Endothelial cell of umbilical vein (primary cell): ENCODE data around the gene RNF214. TPM values are rescaled to one million over a fixed set of nuclear protein-coding genes. Genes with fewer than 3 reads are reported as not detected.

ENCODE experiments used
- BruUV-seq: library from RNA; stranded (reverse); fragments of 400-500 nt; replicated peaks from 2 replicates; lab custom pipeline; 2021; lab: Mats Ljungman, UMichigan
- CTCF ChIA-PET: fragments of 300-600, 350-600 bp; sonication (Branson Sonifier 250); formaldehyde crosslinking; loops from one replicate; lab custom pipeline; 2021; ENCODE audit warnings: antibody characterized with exemption, inconsistent platforms; lab: Charles Lee
- POLR2A ChIA-PET: fragments of 300-600, 350-600 bp; sonication (Branson Sonifier 250); formaldehyde crosslinking; loops from one replicate; lab custom pipeline; 2021; ENCODE audit warnings: antibody characterized with exemption, inconsistent platforms; lab: Charles Lee
- DNase-seq: peaks from one replicate; pipeline ENCODE4 v3.0.0-alpha.2; 2011; ENCODE audit warnings: low read depth, low spot score
- FAIRE-seq: peaks from 2 replicates; lab custom pipeline; 2011; peaks lifted over from hg19 to GRCh38; lab: Jason Lieb, UNC
- H2AFZ ChIP-seq: 2 replicates; pipeline ENCODE4 v1.6.0; 2012; ENCODE audit warnings: low read depth, low read length, control low read depth, inconsistent platforms
- H3K27ac ChIP-seq: 2 replicates; pipeline ENCODE4 v1.5.1; 2011; ENCODE audit warnings: low read depth, mild to moderate bottlenecking, control low read depth, low read length, moderate library complexity; ENCODE audit not compliant: insufficient read depth
- H3K27me3 ChIP-seq, 2 experiments: 2 replicates each; pipeline versions ENCODE4 v1.6.0 to v1.6.1; 2011; ENCODE audit warnings: low read length in 2 of 2, mixed read lengths in 1 of 2; ENCODE audit not compliant: control insufficient read depth in 2 of 2, insufficient read depth in 2 of 2
- H3K36me3 ChIP-seq, 2 experiments: 2 replicates in 1 of 2; 3 replicates in 1 of 2; pipeline ENCODE4 v1.5.1; 2011; ENCODE audit warnings: low read length in 2 of 2, mild to moderate bottlenecking in 1 of 2, moderate library complexity in 1 of 2; ENCODE audit not compliant: control insufficient read depth in 2 of 2, insufficient read depth in 2 of 2; ENCODE audit errors: extremely low read depth in 1 of 2
- H3K4me1 ChIP-seq: 3 replicates; pipeline ENCODE4 v1.5.1; 2011; ENCODE audit warnings: mild to moderate bottlenecking, low read length; ENCODE audit not compliant: control insufficient read depth, insufficient read depth; ENCODE audit errors: extremely low read depth
- H3K4me2 ChIP-seq: 2 replicates; pipeline ENCODE4 v1.6.1; 2011; ENCODE audit warnings: low read length, control low read depth, mixed read lengths; ENCODE audit not compliant: insufficient read depth
- H3K4me3 ChIP-seq, 3 experiments: fragments of 200-600 bp in 1 of 3; sonication (generic), shearing (Covaris generic) in 1 of 3; replicated peaks in 1 of 3; 2 replicates each; pipeline ENCODE4 v1.5.1; 2011 to 2016; ENCODE audit warnings: control low read depth in 3 of 3, low read length in 3 of 3, mild to moderate bottlenecking in 2 of 3, inconsistent platforms in 1 of 3, low read depth in 1 of 3, moderate library complexity in 1 of 3; ENCODE audit not compliant: insufficient read depth in 1 of 3
- H3K79me2 ChIP-seq: 2 replicates; pipeline ENCODE4 v1.6.0; 2012; ENCODE audit warnings: low read length, inconsistent platforms; ENCODE audit not compliant: control insufficient read depth, insufficient read depth
- H3K9ac ChIP-seq: replicated peaks from 2 replicates; pipeline ENCODE3; 2011; ENCODE audit warnings: low read length, control low read depth; ENCODE audit not compliant: insufficient read depth; ENCODE audit errors: extremely low read depth
- H3K9me1 ChIP-seq: replicated peaks from 3 replicates; pipeline ENCODE4 v1.6.0; 2011; ENCODE audit warnings: mild to moderate bottlenecking, low read length; ENCODE audit not compliant: control insufficient read depth, insufficient read depth; ENCODE audit errors: extremely low read depth
- H3K9me3 ChIP-seq: replicated peaks from 2 replicates; pipeline ENCODE4 v1.5.1; 2012; ENCODE audit warnings: low read length, inconsistent platforms; ENCODE audit not compliant: control insufficient read depth, insufficient read depth
- H4K20me1 ChIP-seq: replicated peaks from 2 replicates; pipeline ENCODE3; 2011; ENCODE audit warnings: mild to moderate bottlenecking, low read length; ENCODE audit not compliant: control insufficient read depth, insufficient read depth; ENCODE audit errors: extremely low read depth
- EZH2 ChIP-seq: IDR thresholded peaks from 2 replicates; pipeline ENCODE4 v1.6.1; 2012; ENCODE audit warnings: borderline replicate concordance, low read depth, mild to moderate bottlenecking, moderate library complexity, low read length, inconsistent platforms; ENCODE audit not compliant: severe bottlenecking
- FOS ChIP-seq: IDR thresholded peaks from 2 replicates; pipeline ENCODE4 v1.6.1; 2011; ENCODE audit warnings: mild to moderate bottlenecking, low read length, moderate library complexity, borderline replicate concordance; ENCODE audit not compliant: insufficient read depth
- GATA2 ChIP-seq: IDR thresholded peaks from 2 replicates; pipeline ENCODE4 v1.7.0; 2011; ENCODE audit warnings: low read depth, mild to moderate bottlenecking, moderate library complexity, mixed read lengths, low read length; ENCODE audit not compliant: insufficient read length, insufficient read depth
- JUN ChIP-seq: IDR thresholded peaks from 2 replicates; pipeline ENCODE4 v1.6.1; 2011; ENCODE audit warnings: borderline replicate concordance, low read depth; ENCODE audit not compliant: insufficient read length, insufficient read depth
- MYC ChIP-seq: IDR thresholded peaks from one replicate; pipeline ENCODE4 v1.6.1; 2011; ENCODE audit warnings: mild to moderate bottlenecking, low read depth, low read length
- POLR2A ChIP-seq: IDR thresholded peaks from 2 replicates; pipeline ENCODE4 v1.6.1; 2012; ENCODE audit warnings: low read depth, mild to moderate bottlenecking, control low read depth, low read length
- POLR2AphosphoS5 ChIP-seq: IDR thresholded peaks from 2 replicates; pipeline ENCODE4 v1.6.1; 2012; ENCODE audit warnings: low read depth, mild to moderate bottlenecking, control low read depth, low read length, moderate library complexity; ENCODE audit not compliant: insufficient read depth
- dilution Hi-C: fragments of 300-500 bp; cut with MboI; formaldehyde crosslinking; loops from one replicate; pipeline ENCODE4 v1.15.0; 2019; ENCODE audit warnings: low sequenced_read_pairs; ENCODE audit not compliant: extremely low pct_ligation_motif_present
- intact Hi-C: fragments of 100-400 bp; cut with micrococcal nuclease; formaldehyde crosslinking; loops from one replicate; pipeline ENCODE4 v1.10.0; 2022
- polyA plus RNA-seq, 4 experiments: library from polyadenylated mRNA; depleted of rRNA in 3 of 4; stranded (reverse) in 3 of 4; unstranded in 1 of 4; fragments of >200 nt; gene quantifications; 2 replicates each; pipeline versions ENCODE4 v1.2.1 to v1.2.3, GENCODE V29; 2011 to 2012; ENCODE audit warnings: missing spikeins in 1 of 4
- total RNA-seq: library from RNA; stranded (reverse); gene quantifications from 2 replicates; pipeline ENCODE4 v1.2.3, GENCODE V29; 2021
- TF ChIP-seq, protein P1 (sequence below): IDR thresholded peaks from 2 replicates; pipeline ENCODE4 v1.6.1; 2011; ENCODE audit not compliant: insufficient read depth, insufficient read length
- TF ChIP-seq, protein P2 (sequence below), 2 donors: IDR thresholded peaks; 1 replicate in 1 of 2; 2 replicates in 1 of 2; pipeline ENCODE4 v1.5.1; 2011; ENCODE audit warnings: low read length in 2 of 2, mild to moderate bottlenecking in 2 of 2, moderate library complexity in 2 of 2, control low read depth in 1 of 2, inconsistent platforms in 1 of 2, low read depth in 1 of 2; ENCODE audit not compliant: insufficient read depth in 1 of 2; ENCODE audit errors: extremely low read depth in 1 of 2

Gene RNF214
- total and polyA plus RNA-seq, 2 donors (not counting 3 experiments of a cell fraction or from before 2014, with no cell fraction given): 24.3 to 28.2 TPM

DNA sequence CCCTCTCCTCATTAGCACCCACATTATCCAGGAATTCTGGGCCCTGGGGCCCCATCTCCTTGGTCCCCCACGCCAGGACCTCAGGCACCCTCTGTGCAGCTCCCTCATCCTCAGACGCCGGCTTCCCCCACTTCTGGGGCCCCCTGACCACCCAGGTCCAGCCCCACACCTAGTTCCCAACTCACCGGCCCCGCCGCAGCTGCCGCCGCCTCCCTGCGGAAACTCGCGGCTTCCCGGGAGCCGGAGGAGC is 704 bp upstream of the RNF214 start, which contains the start of gene PCSK7:
TSS of gene PCSK7 (minus strand) at position 232 of the 250 bp plus-strand sequence. CDS start 2,229 bp downstream, outside the sequence.
- Histone ChIP-seq H2AFZ (peak within 1 kb of the TSS; percentile 100), H4K20me1 (no peaks in the 10 kb centered on the region), H3K4me2 (peak within 1 kb of the TSS; percentile 84), H3K4me3 (peak within 1 kb of the TSS; percentile 82 to 97 (median 90)), H3K9me1 (no peaks in the 10 kb centered on the region), H3K27ac (peak within 1 kb of the TSS; percentile 89), H3K4me1 (peaks cover 20% of the 10 kb centered on the region), H3K79me2 (peaks cover 19% of the 10 kb centered on the region), H3K9ac (peak within 1 kb of the TSS; percentile 93), H3K36me3 (peaks cover 0 to 19% of the 10 kb centered on the region in 2 experiments), H3K27me3 (no peaks in the 10 kb centered on the region), H3K9me3 (no peaks in the 10 kb centered on the region)
- CTCF ChIA-PET: interaction anchor here (0.6 to 3.6 kb wide), 16 partner anchors 10 to 715 kb away, joined by 3 to 24 read pairs (median 4); partner anchors contain the start of genes APOA5, PAFAH1B2 and SIDT2
- no peak for DNase-seq
- dilution Hi-C loops: no loop called here
- FAIRE-seq: peak; percentile 61
- POLR2A ChIA-PET: interaction anchor here (1.1 kb wide), 1 partner anchor 52 kb away, joined by 4 read pairs; no protein-coding TSS in a partner anchor
- intact Hi-C loops: loop anchor here (1.0 to 10.0 kb wide), 4 partner anchors 50 to 583 kb away; partner anchors contain the start of gene BACE1
- BruUV-seq: no TSS peak
- TF ChIP-seq POLR2A (no peak), JUN (no peak), GATA2 (no peak), MYC (no peak), EZH2 (no peak), FOS (no peak), POLR2AphosphoS5 (no peak)
- TF ChIP-seq, protein P1, sequence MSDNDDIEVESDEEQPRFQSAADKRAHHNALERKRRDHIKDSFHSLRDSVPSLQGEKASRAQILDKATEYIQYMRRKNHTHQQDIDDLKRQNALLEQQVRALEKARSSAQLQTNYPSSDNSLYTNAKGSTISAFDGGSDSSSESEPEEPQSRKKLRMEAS: no peak
- TF ChIP-seq, protein P2, sequence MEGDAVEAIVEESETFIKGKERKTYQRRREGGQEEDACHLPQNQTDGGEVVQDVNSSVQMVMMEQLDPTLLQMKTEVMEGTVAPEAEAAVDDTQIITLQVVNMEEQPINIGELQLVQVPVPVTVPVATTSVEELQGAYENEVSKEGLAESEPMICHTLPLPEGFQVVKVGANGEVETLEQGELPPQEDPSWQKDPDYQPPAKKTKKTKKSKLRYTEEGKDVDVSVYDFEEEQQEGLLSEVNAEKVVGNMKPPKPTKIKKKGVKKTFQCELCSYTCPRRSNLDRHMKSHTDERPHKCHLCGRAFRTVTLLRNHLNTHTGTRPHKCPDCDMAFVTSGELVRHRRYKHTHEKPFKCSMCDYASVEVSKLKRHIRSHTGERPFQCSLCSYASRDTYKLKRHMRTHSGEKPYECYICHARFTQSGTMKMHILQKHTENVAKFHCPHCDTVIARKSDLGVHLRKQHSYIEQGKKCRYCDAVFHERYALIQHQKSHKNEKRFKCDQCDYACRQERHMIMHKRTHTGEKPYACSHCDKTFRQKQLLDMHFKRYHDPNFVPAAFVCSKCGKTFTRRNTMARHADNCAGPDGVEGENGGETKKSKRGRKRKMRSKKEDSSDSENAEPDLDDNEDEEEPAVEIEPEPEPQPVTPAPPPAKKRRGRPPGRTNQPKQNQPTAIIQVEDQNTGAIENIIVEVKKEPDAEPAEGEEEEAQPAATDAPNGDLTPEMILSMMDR (IDR thresholded peaks at IDR 0.05; ENCODE audit: extremely low read depth in 1 of 2, insufficient read depth in 1 of 2, low read depth in 1 of 2, low read length in 2 of 2): no peak
